Measurements from ENCODE around the gene CEMP1. TPM values are rescaled to one million over a fixed set of nuclear protein-coding genes. Genes with fewer than 3 reads are reported as not detected.
"Not testable (repeated sequence)": the region's sequence is repeated elsewhere in the genome, so short reads cannot be mapped to it uniquely, and the experiment has no call there.

CEMP1 gene
- total RNA-seq, 1 donor from 2014 or later = not detected

DNA sequence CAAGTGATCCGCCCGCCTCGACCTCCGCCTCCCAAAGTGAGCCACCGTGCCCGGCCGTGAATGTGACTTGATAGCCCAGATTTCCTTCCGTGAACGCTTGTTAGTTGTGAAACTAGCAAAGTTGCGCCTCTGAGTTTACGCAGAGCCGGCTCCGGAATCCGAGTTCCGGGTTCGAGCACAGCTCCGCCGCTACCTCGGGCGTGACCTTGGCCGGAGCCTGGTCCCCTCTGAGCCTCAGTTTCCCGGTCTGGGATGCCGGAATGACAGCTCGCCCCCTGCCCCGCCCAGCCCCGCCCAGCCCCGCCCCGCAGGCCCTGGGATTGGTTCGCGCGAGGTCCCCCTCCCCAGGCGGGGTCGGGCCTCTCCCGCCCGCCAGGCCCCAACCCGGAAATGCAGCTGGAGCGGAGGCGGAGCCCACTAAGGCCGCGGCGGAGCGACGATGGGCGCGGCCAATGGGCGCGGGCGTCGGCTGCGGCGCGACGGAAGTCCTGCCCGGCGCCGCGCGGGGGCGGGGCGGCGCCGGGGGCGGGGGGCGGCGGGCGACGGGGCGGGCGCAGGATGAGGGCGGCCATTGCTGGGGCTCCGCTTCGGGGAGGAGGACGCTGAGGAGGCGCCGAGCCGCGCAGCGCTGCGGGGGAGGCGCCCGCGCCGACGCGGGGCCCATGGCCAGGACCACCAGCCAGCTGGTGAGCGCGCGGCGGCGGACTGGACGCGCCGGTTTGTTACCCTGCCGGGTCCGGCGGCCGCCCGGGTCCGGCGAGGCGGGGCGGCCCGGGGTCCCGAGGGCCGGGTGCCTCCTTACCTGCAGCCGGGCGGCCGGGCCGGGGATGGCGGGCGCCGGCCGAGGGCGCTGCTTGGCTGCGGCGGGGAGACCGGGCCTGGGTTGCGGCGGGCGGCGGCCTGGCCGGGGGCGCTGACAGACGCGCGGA lies 6.5 kb upstream of the CEMP1 start, which contains the start of gene PDPK1:
Gene PDPK1, plus strand, starts transcription at position 571 of the 929 bp plus-strand sequence. Its CDS starts 92 bp downstream, at position 663.
- DNase-seq (ENCODE audit: low read depth in 2 of 2) = peak; percentile 82 to 96

DNA sequence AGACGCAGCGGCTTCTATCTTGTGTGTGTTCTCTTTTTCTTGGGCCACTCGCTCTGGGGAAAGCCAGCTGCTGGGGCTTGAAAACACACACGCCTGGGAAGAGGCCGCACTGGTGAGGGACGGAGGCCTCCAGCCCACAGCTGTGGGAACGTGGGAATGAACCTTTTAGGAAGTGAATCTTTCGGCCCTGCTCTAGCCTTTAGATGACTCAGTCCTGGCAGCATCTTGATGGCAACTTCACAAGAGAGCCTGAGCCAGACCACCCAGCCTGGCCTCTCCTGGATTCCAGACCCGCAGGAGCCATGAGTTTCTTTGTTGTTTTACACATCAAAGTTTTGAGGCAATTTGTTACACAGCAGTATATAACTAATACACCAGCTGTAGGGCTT lies 4.4 kb upstream of the CEMP1 start:
- no peak for DNase-seq (ENCODE audit: low read depth in 2 of 2)

DNA sequence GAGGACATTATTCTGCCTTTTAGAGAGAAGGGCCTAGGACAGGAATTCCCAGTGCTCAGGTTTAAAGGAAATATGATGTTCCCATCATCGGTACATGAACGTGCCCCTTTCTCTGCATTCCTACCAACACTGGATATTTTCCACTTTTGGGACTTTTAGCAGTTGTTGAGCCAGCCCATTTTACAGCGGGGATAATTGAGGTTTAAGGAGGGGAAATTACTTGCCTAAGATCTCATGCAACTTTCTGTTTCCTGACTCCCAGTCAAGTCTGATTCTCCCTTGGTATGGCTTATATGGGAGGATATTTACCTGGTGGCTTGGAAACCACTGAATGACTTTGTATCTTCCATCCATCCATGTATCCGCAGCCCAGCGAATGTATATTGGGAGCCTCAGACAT lies 3.1 kb upstream of the CEMP1 start:
- DNase-seq (ENCODE audit: low read depth in 2 of 2) = not testable (repeated sequence)

DNA sequence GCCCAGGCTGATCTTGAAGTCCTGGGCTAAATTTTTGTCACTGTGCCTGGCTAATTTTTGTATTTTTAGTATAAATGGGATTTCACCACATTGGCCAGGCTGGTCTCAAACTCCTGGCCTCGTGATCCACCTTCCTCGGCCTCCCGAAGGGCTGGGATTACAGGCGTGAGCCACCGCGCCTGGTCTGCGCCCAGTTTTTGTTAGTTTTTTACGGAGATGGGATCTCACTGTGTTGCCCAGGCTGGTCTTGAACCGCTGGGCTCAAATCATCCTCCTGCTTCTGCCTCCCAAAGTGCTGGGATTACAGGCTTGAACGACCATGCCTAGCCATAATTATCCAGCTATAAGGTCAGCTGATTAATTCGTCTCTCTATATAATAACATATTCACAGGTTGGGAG lies 2.7 kb upstream of the CEMP1 start:
- no peak for DNase-seq (ENCODE audit: low read depth in 2 of 2)

DNA sequence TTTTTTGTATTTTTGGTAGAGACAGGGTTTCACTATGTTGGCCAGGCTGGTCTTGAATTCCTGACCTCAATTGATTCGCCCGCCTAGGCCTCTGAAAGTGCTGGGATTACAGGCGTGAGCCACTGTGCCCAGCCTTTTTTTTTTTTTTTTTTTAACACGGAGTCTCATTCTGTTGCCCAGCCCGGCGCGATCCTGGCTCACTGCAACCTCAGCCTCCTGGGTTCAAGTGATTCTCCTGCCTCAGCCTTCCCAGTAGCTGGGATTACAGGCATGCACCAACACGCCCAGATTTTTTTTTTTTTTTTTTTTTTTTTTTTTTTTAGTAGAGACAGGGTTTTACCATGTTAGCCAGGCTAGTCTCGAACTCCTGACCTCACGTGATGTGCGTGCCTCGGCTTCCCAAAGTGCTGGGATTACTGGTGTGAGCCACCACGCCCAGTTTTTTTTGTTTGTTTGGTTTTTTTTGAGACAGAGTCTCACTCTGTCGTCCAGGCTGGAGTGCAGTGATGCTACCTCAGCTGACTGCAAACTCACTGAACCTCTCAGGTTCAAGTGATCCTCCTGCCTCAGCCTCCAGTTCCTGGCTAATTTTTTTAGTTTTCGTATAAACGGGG lies 2.0 kb upstream of the CEMP1 start:
- DNase-seq (ENCODE audit: low read depth in 2 of 2) = not testable (repeated sequence)

DNA sequence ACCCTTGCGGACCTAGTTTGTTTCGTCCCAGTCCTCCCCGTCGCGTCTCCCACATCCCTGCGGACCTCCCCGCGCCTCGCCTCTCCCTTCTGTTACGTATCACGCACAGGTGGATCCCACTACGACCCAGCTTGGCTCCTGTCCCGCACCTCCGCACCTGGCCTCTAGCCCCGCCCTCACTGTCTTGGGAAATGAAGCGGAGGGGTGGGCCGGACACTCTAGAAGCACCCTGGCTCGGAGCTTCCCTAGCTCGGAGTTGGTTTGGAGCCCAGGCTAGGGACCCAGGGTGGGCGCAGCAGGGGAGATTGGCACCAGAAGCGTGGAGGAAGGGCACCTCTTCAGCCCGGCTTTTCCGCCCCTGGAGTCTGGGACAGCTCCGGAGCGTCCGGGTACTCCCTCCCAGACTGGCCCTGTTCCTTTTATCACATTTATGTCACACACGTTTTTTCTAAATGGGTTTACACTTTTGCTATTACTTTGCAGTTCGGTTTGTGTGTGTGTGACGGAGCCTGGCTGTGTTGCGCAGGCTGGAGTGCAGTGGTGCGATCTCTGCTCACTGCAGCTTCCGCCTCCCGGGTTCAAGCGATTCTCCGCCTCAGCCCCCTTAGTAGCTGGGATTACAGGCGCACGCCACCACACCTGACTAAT lies 1.4 kb upstream of the CEMP1 start:
- peak in 1 of 2 donors; percentile 44 for DNase-seq (ENCODE audit: low read depth in 2 of 2)

DNA sequence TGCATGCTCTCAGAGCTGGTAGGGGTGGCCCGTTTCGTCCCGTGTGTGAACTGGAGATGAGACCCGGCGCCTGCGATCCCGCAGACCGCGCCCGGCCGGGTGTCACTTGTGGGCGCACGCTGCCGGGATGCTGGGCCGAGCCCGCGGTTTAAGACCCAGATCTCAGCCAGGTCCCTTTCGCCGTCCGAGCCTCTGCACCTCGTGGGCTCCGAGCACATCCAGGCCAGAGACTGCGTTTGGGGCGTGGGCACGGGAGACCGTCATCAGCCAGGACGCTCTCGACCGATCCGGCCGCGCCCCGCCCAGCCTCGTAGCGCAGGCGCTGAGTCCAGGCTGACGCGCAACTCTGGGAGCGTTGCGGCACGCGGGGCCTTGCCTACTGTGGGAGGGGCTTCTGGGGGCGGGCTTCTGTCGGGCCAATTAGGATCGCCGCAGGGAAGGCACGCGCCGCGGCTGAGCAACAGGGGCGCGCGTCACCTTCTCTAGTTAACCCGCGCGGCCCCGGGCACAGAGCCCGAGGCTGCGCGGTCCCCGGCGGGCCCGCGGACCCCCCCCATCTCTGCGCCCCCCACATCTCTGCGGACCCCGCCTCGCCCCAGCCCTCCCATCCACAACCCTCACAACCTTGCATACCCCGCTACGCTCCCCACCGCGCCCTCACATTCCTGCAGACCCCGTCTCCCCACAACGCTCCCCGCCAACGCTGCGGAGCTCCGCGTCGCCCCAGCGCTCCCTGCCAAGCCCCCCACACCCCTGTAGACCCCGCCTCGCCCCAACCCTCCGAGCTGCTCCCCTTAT lies 687 bp upstream of the CEMP1 start:
- peak; percentile 88 to 98 for DNase-seq (ENCODE audit: low read depth in 2 of 2)

DNA sequence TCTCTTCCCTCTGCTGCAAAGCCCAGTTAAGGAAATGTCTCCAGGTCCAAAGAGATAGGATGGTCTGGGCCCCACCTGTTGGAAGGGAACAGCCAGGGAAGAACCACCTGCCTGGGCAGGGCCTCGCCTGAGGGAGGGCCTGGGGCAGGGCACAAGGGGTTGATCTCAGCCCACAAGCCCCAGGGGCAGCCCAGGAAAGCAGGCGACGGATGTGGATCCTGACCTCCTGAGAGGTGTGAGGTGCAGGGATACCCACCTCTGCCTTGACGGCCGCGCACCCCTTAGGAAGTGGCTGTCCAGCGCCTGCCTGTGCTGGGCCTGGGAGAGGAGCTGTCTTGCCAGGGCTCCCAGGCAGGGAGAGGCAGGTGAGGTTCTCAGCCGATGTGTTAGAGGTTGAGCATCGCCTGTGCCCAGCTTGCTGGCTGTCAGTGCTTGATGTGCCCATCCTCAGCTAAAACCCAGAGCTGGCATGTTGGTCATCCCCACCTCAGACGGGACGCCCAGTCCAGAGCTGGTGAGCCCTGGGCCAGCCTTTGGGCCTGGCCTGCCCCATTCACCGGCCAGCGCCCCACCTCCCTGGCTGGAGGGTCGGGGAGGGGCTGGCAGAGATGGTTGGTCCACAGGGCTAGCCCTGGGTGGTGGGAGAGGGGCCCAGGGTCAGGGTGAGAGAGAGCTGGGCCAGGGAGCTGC lies 434 bp downstream of the CEMP1 start:
- DNase-seq (ENCODE audit: low read depth in 2 of 2) = no peak

DNA sequence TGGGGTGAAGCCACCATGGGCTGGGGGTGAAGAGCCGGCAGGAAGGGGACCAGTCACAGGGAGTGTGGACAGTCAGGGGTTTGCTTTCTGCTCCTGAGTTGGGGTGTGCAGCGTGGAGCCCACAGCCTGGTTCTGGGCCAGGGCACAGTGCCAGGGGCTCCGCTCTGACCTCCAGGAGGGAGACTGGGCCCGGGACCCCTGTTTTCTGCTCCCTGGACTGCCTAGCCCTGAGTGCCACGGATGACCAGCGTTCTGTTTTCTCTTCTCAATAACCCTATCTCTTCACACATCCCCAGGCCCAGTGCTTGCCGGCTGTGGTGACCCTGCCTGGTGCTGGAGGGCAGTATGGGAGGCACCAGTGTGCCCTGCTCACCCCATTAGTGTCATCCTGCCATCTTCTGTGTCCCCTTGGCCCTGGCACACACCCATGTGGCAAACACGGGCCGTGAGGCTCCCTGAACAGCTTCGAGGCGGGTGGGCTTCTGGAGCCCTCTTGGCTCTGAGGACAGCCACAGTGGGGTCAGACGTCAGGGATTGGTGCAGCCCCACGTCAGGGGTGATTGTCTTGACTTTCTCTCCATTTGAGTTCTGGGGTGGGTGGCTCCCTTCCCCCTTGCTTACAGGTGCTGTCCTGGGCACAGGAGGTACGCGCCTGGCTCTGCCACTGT lies 1.1 kb downstream of the CEMP1 start:
- DNase-seq (ENCODE audit: low read depth in 2 of 2) = no peak

DNA sequence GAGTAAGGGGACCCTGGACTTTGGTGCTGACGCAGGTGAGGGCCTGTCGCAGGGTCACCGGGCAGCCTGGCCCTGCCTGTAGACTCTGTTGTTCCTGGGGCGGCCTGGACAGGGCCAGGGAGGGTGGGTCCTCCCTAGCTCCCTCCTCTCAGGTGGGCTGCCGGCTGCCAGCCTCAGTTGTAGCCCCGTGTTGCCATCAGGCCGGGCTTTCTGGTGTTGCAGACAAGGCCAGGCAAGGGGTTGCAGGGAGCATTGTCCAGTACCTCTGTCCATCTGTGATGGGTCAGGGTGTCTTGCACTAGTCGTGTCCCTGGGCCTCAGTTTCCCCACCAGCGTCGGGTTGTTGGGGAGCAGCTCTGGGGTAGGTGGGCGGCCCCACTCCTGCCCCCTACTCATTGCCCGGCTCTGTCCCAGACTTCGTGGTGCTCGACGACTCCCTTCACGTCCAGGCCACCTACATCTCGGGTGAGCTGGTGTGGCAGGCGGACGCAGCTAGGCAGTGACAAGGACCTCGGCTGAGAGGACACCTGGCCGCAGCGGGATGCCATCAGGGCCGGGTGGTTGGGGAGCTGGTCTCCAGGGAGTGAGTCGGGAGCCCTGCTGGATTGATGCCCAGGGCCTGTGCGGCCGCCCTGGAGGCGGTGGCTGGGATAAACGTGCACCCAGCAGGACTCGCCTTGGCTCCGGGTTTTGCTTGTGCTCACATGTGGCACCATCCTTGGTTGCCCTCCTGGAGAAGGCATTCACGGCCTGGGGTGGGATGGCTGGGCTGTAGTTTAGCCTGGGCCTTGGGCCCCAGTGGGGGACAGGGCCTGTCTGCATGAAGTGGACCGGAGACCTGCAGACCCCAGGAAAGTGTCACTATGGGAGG lies 1.9 kb downstream of the CEMP1 start:
- DNase-seq (ENCODE audit: low read depth in 2 of 2) = no peak

DNA sequence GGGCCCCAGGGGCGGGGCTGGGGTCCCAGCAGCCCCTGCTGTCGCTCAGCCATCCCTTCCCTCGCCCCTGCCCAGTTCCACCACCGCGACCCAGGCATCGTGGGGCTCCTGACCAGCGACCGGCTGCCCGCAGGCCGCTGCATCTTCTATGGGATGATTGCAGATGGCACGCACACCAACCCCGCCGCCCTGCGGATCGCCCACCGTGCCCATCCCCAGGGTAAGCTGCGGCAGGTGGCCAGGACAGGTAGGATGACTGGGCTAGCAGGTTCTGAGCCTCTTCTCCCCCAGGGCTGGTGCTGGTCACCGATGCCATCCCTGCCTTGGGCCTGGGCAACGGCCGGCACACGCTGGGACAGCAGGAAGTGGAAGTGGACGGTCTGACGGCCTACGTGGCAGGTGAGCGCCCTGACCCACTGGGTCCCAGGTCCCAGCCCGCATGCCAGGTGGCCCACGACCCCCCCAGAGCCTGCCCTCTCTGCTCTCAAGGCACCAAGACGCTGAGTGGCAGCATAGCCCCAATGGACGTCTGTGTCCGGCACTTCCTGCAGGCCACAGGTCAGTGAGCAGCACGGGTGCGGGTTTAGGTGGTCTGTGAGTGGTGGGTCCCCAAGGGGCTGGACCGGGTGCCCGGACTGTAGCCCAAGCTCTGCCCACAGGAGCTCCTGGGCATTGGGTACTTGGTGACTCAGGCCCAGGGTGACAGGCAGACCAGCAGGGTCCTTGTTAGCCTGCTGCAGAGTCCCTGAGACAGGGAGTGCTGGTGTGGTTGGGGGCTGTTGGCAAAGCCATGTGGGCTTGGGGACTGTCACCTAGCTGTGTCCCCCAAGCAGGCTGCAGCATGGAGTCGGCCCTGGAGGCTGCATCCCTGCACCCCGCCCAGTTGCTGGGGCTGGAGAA lies 2.8 kb downstream of the CEMP1 start:
- no peak for DNase-seq (ENCODE audit: low read depth in 2 of 2)

DNA sequence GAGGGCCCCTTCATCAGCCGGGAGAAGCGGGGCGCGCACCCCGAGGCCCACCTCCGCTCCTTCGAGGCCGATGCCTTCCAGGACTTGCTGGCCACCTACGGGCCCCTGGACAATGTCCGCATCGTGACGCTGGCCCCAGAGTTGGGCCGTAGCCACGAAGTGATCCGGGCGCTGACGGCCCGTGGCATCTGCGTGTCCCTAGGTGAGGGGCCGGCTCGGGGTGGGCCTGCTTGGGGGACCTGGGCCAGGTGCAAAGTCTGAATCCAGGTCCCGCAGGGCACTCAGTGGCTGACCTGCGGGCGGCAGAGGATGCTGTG lies 3.5 kb downstream of the CEMP1 start:
- DNase-seq (ENCODE audit: low read depth in 2 of 2) = no peak

DNA sequence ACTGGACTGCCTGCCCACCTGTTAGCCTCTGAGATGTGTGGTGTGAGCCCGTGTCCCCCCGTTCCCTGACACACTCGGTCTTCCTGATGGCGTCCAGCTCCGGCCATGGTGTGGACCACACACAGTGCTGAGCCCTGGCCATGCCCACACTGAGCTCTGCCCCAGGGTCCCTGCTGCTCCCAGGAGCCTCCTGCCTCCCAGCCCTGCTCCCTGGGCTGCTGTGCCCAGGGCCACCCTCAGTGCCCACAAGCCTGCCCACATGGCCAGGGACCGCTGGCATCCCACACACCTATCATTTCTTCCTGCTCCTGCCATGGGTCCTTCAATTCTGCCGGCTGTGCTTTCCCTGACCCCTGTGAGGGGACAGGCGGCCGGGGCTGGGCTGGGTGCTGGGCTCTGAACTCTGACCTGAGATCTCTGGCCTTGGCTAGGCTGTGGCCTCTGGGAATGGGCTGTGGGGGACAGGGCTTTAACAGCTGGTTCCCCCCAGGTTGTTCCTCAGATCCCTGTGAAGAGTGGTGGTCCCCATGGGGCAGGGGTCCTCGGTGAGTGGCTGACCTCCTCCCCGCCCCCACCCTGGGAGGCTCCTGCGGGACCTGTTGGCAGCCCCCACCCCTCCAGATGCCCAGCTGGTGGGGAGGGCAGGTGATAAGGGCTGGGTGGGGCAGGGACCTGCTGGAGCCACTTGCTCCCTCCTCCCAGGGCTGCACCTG lies 4.0 kb downstream of the CEMP1 start:
- no peak for DNase-seq (ENCODE audit: low read depth in 2 of 2)

DNA sequence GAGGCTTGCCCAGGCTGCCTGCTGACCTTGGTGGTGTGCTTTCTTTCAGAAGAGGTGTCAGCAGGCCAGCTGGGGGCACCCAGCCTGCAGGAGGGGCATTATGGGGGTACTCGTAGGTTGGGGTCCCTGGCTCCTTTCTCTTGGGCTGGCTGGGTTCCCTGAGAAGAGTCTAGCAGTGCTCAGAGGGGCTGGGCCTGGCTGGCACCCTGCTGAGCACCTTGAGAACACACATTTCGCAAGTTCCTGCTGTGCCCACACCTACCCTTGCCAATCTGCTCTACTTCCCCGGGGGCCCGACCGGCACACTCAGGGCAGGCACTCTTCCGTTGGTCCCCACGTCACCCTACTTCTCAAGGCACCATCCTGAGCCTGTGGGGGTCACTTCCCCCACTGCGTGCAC lies 5.1 kb downstream of the CEMP1 start:
- DNase-seq (ENCODE audit: low read depth in 2 of 2) = no peak

DNA sequence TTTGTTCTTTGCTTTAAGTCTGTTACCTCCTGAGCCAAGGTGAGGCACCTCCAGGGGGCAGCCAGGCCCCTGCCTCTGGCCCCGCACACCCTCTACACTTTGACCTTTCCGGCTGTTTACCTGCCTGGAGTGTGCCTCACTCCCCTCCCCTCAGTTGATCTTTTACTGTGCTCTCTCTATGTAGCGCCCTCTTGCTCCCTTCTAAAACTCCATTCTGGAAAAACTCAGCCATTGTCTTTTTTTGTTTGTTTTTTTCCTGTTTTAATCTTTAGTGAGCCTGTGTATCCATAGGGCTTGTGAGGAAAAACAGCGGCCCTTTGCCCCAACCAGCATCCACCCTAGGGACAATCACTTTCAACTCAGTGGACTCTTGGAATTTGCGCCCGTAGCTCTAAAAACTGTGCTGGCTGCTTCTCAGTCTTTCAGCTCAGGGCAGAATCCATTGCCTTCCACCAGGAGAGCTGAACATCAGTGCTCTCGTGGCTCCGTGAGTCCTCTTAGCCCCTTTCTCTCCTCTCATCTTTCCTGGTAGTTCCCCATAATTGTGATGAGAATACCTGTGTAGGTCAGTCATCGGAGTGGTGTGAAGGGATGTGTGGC lies 6.8 kb downstream of the CEMP1 start:
- DNase-seq (ENCODE audit: low read depth in 2 of 2) = no peak

DNA sequence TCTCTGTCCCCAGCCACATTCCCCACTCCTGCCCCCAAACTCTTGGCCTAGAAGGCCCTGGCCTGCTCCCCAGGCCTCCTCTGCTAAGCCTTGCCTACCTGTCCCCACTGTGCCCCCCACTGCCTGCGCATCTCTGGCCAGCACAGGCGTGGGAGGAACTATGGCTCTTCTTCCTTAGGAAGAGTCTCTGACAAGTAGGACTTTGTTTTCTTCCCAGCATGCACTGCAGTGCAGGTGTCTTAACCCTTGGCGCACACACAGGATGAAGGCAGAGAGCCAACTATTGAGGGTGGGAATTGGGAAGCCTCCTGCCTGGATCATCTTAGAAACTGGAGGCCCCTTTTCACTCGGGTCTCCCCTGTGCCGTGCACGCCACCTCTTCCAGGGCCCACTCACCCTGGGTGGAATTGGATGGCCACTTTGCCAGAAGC lies 7.4 kb downstream of the CEMP1 start:
- DNase-seq (ENCODE audit: low read depth in 2 of 2) = no peak

DNA sequence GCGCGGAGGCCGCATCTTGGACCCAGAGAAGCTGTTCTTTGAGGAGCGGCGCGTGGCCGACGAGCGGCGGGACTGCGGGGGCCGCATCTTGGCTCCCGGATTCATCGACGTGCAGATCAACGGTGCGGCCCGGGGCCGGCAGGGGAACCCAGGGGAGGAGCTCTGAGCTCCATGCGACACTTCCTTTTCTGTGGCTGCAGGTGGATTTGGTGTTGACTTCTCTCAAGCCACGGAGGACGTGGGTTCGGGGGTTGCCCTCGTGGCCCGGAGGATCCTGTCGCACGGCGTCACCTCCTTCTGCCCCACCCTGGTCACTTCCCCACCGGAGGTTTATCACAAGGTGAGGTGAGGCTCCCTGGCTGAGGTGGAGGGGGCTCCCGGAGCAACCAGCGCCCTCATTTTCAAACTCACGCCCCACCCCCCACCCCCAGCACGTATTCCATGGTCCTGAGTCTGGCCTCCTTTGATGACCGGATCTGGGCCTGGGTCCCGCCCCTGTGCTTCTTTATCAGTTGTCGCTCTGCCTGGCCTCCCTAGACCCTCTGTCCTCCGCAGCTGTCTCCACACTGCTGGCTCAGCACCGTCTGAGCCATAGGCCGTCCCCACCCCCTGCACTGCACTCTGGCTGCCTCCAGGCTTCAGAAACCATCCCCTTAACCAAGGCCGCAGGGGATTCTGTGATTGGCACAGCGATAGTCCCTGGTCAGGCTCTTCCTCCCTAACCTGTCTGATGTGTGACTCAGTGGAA lies 10.2 kb downstream of the CEMP1 start:
- DNase-seq (ENCODE audit: low read depth in 2 of 2) = peak in 1 of 2 donors; percentile 43

Data from dermis microvascular lymphatic vessel endothelial cell (primary cell).